K562 (cell line): ENCODE measurements around the gene NUP62. TPM values are rescaled to one million over a fixed set of nuclear protein-coding genes. Genes with fewer than 3 reads are reported as not detected.

Experiments
- MLX ChIP-seq, 2 experiments: fragments of 450-650 bp in 1 of 2; sonication (generic) in 1 of 2; formaldehyde crosslinking; conservative IDR thresholded peaks; 2 replicates each; pipeline versions ENCODE4 v1.4.0 to v1.8.1; 2020 to 2022; ENCODE audit warnings: mild to moderate bottlenecking in 1 of 2, missing genetic modification reagents in 1 of 2
- PCBP2 ChIP-seq: fragments of 200-400 bp; formaldehyde crosslinking; IDR thresholded peaks from 2 replicates; pipeline ENCODE4 v1.6.1; 2018; ENCODE audit warnings: low read length, low read depth, mild to moderate bottlenecking, moderate library complexity; ENCODE audit not compliant: poor library complexity, severe bottlenecking
- POLR2AphosphoS5 ChIP-seq: IDR thresholded peaks from 2 replicates; pipeline ENCODE4 v1.6.1; 2011; ENCODE audit warnings: mild to moderate bottlenecking, low read depth, low read length, moderate library complexity; ENCODE audit not compliant: control insufficient read depth, insufficient read depth
- PPARD ChIP-seq: fragments of 250-450 bp; sonication (Bioruptor Pico); IDR thresholded peaks from 2 replicates; pipeline ENCODE4 v1.8.0; 2022; ENCODE audit warnings: inconsistent platforms, mild to moderate bottlenecking, moderate library complexity
- PRDM10 ChIP-seq: fragments of 450-650 bp; IDR thresholded peaks from 2 replicates; pipeline ENCODE4 v1.6.1; 2018; ENCODE audit not compliant: partially characterized antibody
- SREBF1 ChIP-seq: fragments of 150-350 bp; IDR thresholded peaks from 2 replicates; pipeline ENCODE4 v1.6.1; 2014; ENCODE audit warnings: antibody characterized with exemption, low read depth, low read length, borderline replicate concordance
- ZNF589 ChIP-seq: fragments of 200-800 bp; sonication (Bioruptor generic); IDR thresholded peaks from 2 replicates; pipeline ENCODE4 v1.6.1; 2016; ENCODE audit warnings: low read depth, missing genetic modification characterization, missing compliant biosample characterization
- polyA plus RNA-seq, 8 experiments: library from polyadenylated mRNA; depleted of rRNA in 4 of 8; stranded (reverse) in 5 of 8; unstranded in 3 of 8; fragments of >200 nt; fragmentation: Nextera tagmentation in 2 of 8; fragmentation: Illumina TruSeq in 1 of 8; extraction: Ambion mirVana in 2 of 8; extraction: Trizol in 1 of 8; gene quantifications; 2 replicates each; pipeline versions ENCODE4 v1.2.1 to v1.2.3, GENCODE V29; 2011 to 2014; ENCODE audit warnings: inconsistent platforms in 1 of 8, missing spikeins in 1 of 8
- total RNA-seq, 7 experiments: library from RNA; depleted of rRNA in 6 of 7; stranded (reverse); fragments of >200 nt in 6 of 7; fragmentation: Illumina TruSeq in 2 of 7; extraction: Trizol in 2 of 7; gene quantifications; 2 replicates each; pipeline versions ENCODE4 v1.2.1 to v1.2.3, GENCODE V29; 2011 to 2021; ENCODE audit warnings: low replicate concordance in 1 of 7
- TF ChIP-seq, protein P1 (sequence below): fragments of 450-650 bp; formaldehyde crosslinking; conservative IDR thresholded peaks from 2 replicates; pipeline ENCODE4 v1.4.0; 2022; ENCODE audit warnings: mild to moderate bottlenecking, missing genetic modification characterization
- TF ChIP-seq, protein P2 (sequence below): sonication (generic); formaldehyde crosslinking; IDR thresholded peaks from 2 replicates; pipeline ENCODE4 v1.8.0; 2022; ENCODE audit warnings: mild to moderate bottlenecking, low read depth, missing genetic modification reagents
- TF ChIP-seq, protein P3 (sequence below): fragments of 250-450 bp; sonication (Bioruptor Pico); IDR thresholded peaks from 2 replicates; pipeline ENCODE4 v1.4.0; 2020; ENCODE audit warnings: mild to moderate bottlenecking
- TF ChIP-seq, protein P4 (sequence below): sonication (generic); IDR thresholded peaks from 2 replicates; pipeline ENCODE4 v1.6.1; 2016
- TF ChIP-seq, protein P5 (sequence below): fragments of 450-650 bp; conservative IDR thresholded peaks from 2 replicates; pipeline ENCODE4 v1.6.1; 2016; ENCODE audit warnings: missing genetic modification characterization, low read depth, mild to moderate bottlenecking, missing compliant biosample characterization, moderate library complexity

NUP62 gene
- total and polyA plus RNA-seq, 9 of the 15 experiments (the other 6 are each of a cell fraction or from before 2014, with no cell fraction given), result 16.9 to 109 (median 66.0) TPM

DNA sequence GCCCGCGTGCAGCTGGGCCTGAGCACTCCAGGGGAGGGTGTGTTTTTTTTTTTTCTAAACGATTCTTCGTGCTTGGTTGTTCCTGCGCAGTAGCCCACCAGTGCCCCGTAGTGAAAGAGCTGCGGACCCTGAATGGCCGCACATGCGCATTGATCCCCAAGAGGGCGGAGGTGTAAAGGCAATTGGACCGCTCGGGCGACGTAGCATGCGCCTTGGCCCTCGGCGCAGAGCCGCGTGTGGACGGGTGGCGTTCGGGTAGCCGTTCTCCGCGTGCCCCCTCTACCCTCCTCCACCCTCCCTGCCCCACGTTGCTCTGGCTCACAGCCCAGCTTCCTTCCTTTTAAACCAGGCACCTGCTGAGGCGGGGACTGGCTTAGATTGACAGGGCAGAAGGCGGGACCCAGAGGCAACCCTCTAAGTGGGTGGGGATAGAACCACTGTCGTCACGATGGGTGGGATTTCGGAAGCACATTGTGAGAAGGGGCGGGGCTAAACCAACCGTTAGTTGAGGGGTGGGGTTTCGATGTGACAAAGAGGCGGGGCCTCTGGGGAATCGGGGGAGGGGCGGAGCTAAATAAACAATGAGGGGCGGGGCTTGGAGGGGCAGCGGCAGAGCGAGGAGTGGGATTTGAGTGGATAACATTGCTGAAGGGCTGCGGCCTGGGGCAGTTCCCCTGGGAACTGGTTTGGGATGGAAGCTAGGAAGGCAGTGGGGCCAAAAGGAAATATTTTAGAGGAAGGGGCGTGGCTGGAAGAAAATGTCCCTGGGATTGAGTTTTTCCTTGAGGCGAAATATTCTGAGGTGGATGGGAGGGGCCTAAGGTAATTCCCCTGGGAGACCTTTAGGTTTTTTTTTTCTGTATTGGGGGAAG is 543 bp upstream of the NUP62 start (continued):
- TF ChIP-seq, protein P1, sequence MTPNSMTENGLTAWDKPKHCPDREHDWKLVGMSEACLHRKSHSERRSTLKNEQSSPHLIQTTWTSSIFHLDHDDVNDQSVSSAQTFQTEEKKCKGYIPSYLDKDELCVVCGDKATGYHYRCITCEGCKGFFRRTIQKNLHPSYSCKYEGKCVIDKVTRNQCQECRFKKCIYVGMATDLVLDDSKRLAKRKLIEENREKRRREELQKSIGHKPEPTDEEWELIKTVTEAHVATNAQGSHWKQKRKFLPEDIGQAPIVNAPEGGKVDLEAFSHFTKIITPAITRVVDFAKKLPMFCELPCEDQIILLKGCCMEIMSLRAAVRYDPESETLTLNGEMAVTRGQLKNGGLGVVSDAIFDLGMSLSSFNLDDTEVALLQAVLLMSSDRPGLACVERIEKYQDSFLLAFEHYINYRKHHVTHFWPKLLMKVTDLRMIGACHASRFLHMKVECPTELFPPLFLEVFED (CRISPR knock-in tag), result peak; percentile 89
- TF ChIP-seq ZNF589 (CRISPR knock-in tag) (no peak), PRDM10 (peak; percentile 17), POLR2AphosphoS5 (peak; percentile 78; the same call in 1 of the 2 replicates), SREBF1 (no peak), PPARD (CRISPR knock-in tag) (no peak), MLX (CRISPR knock-in tag; conservative IDR thresholded peaks at IDR 0.05) (0 out of 4 replicates have a peak, but pooled peaks of 1 of the 2 experiments have one; percentile 31), PCBP2 (no peak)
- TF ChIP-seq, protein P2, sequence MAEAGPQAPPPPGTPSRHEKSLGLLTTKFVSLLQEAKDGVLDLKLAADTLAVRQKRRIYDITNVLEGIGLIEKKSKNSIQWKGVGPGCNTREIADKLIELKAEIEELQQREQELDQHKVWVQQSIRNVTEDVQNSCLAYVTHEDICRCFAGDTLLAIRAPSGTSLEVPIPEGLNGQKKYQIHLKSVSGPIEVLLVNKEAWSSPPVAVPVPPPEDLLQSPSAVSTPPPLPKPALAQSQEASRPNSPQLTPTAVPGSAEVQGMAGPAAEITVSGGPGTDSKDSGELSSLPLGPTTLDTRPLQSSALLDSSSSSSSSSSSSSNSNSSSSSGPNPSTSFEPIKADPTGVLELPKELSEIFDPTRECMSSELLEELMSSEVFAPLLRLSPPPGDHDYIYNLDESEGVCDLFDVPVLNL (CRISPR knock-in tag), result 0 out of 2 replicates have a peak, but pooled peaks have one; percentile 55
- TF ChIP-seq, protein P3, sequence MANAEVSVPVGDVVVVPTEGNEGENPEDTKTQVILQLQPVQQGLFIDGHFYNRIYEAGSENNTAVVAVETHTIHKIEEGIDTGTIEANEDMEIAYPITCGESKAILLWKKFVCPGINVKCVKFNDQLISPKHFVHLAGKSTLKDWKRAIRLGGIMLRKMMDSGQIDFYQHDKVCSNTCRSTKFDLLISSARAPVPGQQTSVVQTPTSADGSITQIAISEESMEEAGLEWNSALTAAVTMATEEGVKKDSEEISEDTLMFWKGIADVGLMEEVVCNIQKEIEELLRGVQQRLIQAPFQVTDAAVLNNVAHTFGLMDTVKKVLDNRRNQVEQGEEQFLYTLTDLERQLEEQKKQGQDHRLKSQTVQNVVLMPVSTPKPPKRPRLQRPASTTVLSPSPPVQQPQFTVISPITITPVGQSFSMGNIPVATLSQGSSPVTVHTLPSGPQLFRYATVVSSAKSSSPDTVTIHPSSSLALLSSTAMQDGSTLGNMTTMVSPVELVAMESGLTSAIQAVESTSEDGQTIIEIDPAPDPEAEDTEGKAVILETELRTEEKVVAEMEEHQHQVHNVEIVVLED (CRISPR knock-in tag), result no peak
- TF ChIP-seq, protein P4, sequence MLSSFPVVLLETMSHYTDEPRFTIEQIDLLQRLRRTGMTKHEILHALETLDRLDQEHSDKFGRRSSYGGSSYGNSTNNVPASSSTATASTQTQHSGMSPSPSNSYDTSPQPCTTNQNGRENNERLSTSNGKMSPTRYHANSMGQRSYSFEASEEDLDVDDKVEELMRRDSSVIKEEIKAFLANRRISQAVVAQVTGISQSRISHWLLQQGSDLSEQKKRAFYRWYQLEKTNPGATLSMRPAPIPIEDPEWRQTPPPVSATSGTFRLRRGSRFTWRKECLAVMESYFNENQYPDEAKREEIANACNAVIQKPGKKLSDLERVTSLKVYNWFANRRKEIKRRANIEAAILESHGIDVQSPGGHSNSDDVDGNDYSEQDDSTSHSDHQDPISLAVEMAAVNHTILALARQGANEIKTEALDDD, result no peak
- TF ChIP-seq, protein P5, sequence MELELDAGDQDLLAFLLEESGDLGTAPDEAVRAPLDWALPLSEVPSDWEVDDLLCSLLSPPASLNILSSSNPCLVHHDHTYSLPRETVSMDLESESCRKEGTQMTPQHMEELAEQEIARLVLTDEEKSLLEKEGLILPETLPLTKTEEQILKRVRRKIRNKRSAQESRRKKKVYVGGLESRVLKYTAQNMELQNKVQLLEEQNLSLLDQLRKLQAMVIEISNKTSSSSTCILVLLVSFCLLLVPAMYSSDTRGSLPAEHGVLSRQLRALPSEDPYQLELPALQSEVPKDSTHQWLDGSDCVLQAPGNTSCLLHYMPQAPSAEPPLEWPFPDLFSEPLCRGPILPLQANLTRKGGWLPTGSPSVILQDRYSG (tag), result peak; percentile 28; the same call in 1 of the 2 replicates
